ENCODE results near the gene FBXO28. TPM values are rescaled to one million over a fixed set of nuclear protein-coding genes. Genes with fewer than 3 reads are reported as not detected.

FBXO28 gene
- total and polyA plus RNA-seq, 2 experiments from 2014 or later: 17.1 to 26.6 TPM

GRCh38 chr1:224137518-224137917, 23.6 kb downstream of the FBXO28 start:
- H3K27ac ChIP-seq: no peak overlapping the region
- no peak overlapping the region for H2AFZ ChIP-seq
- H3K9me3 ChIP-seq (ENCODE audit: low read depth): no peaks in the 10 kb centered on the region
- no peak for TF ChIP-seq EZH2phosphoT487 (IDR thresholded peaks at IDR 0.05; ENCODE audit: low read depth, severe bottlenecking, unreplicated experiment)
- no peak for TF ChIP-seq EZH2 (IDR thresholded peaks at IDR 0.05; ENCODE audit: borderline replicate concordance)
- TF ChIP-seq CTCF (IDR thresholded peaks at IDR 0.05; ENCODE audit: poor library complexity): no peak
- H3K9me2 ChIP-seq (replicated peaks; ENCODE audit: insufficient read depth): no peaks in the 10 kb centered on the region
- H3K79me2 ChIP-seq: peaks cover 4% of the 10 kb centered on the region
- H3K27me3 ChIP-seq: no peaks in the 10 kb centered on the region
- H3K4me2 ChIP-seq: no peak overlapping the region
- H3K4me3 ChIP-seq: no peak overlapping the region
- peaks cover 4% of the 10 kb centered on the region for H3K36me3 ChIP-seq (replicated peaks; ENCODE audit: insufficient read depth, low read depth)
- DNase-seq (ENCODE audit: low spot score): no peak
- no peaks in the 10 kb centered on the region for H4K20me1 ChIP-seq (ENCODE audit: insufficient read depth, poor library complexity, severe bottlenecking)
- H3K4me1 ChIP-seq (ENCODE audit: insufficient read depth): no peaks in the 10 kb centered on the region

GRCh38 chr1:224138198-224138597, 24.3 kb downstream of the FBXO28 start:
- H3K9me2 ChIP-seq (replicated peaks; ENCODE audit: insufficient read depth): no peaks in the 10 kb centered on the region
- H3K4me2 ChIP-seq: no peak overlapping the region
- no peaks in the 10 kb centered on the region for H3K36me3 ChIP-seq (replicated peaks; ENCODE audit: insufficient read depth, low read depth)
- no peaks in the 10 kb centered on the region for H3K27me3 ChIP-seq
- H3K4me3 ChIP-seq: no peak overlapping the region
- no peaks in the 10 kb centered on the region for H3K4me1 ChIP-seq (ENCODE audit: insufficient read depth)
- H3K9me3 ChIP-seq (ENCODE audit: low read depth): no peaks in the 10 kb centered on the region
- TF ChIP-seq EZH2 (IDR thresholded peaks at IDR 0.05; ENCODE audit: borderline replicate concordance) (no peak), CTCF (IDR thresholded peaks at IDR 0.05; ENCODE audit: poor library complexity) (no peak), EZH2phosphoT487 (IDR thresholded peaks at IDR 0.05; ENCODE audit: low read depth, severe bottlenecking, unreplicated experiment) (no peak)
- peaks cover 4% of the 10 kb centered on the region for H3K79me2 ChIP-seq
- WGBS (ENCODE audit: low lambda C conversion rate, missing lambda C conversion rate): 98% methylated on average over 3 of the region's 3 CpGs
- DNase-seq (ENCODE audit: low spot score): no peak
- no peak overlapping the region for H2AFZ ChIP-seq
- no peaks in the 10 kb centered on the region for H4K20me1 ChIP-seq (ENCODE audit: insufficient read depth, poor library complexity, severe bottlenecking)
- H3K27ac ChIP-seq: no peak overlapping the region

- Histone ChIP-seq H3K9me3 (ENCODE audit: low read depth) (no peaks in the 10 kb centered on the region), H3K4me3 (no peak overlapping the region), H3K27ac (no peak overlapping the region), H3K27me3 (no peaks in the 10 kb centered on the region), H2AFZ (no peak overlapping the region), H4K20me1 (ENCODE audit: insufficient read depth, poor library complexity, severe bottlenecking) (no peaks in the 10 kb centered on the region), H3K79me2 (peaks cover 4% of the 10 kb centered on the region), H3K4me2 (no peak overlapping the region), H3K9me2 (replicated peaks; ENCODE audit: insufficient read depth) (no peaks in the 10 kb centered on the region), H3K36me3 (replicated peaks; ENCODE audit: insufficient read depth, low read depth) (no peaks in the 10 kb centered on the region), H3K4me1 (ENCODE audit: insufficient read depth) (no peaks in the 10 kb centered on the region)
- 92% methylated on average over 3 of the region's 3 CpGs for WGBS (ENCODE audit: low lambda C conversion rate, missing lambda C conversion rate)
- no peak for DNase-seq (ENCODE audit: low spot score)
- TF ChIP-seq EZH2 (IDR thresholded peaks at IDR 0.05; ENCODE audit: borderline replicate concordance) (no peak), EZH2phosphoT487 (IDR thresholded peaks at IDR 0.05; ENCODE audit: low read depth, severe bottlenecking, unreplicated experiment) (no peak), CTCF (IDR thresholded peaks at IDR 0.05; ENCODE audit: poor library complexity) (no peak)
Measured at GRCh38 chr1:224141693-224142092, 27.8 kb downstream of the FBXO28 start.

- H3K27me3 ChIP-seq: no peaks in the 10 kb centered on the region
- H3K27ac ChIP-seq: no peak overlapping the region
- no peak overlapping the region for H2AFZ ChIP-seq
- H3K4me1 ChIP-seq (ENCODE audit: insufficient read depth): no peaks in the 10 kb centered on the region
- TF ChIP-seq EZH2phosphoT487 (IDR thresholded peaks at IDR 0.05; ENCODE audit: low read depth, severe bottlenecking, unreplicated experiment) (no peak), CTCF (IDR thresholded peaks at IDR 0.05; ENCODE audit: poor library complexity) (no peak), EZH2 (IDR thresholded peaks at IDR 0.05; ENCODE audit: borderline replicate concordance) (no peak)
- no peaks in the 10 kb centered on the region for H3K9me3 ChIP-seq (ENCODE audit: low read depth)
- H3K36me3 ChIP-seq (replicated peaks; ENCODE audit: insufficient read depth, low read depth): no peaks in the 10 kb centered on the region
- no peaks in the 10 kb centered on the region for H3K9me2 ChIP-seq (replicated peaks; ENCODE audit: insufficient read depth)
- no peaks in the 10 kb centered on the region for H4K20me1 ChIP-seq (ENCODE audit: insufficient read depth, poor library complexity, severe bottlenecking)
- H3K79me2 ChIP-seq: peaks cover 4% of the 10 kb centered on the region
- WGBS (ENCODE audit: low lambda C conversion rate, missing lambda C conversion rate): 68% methylated on average over 1 of the region's 1 CpG
- no peak overlapping the region for H3K4me3 ChIP-seq
- DNase-seq (ENCODE audit: low spot score): no peak
- H3K4me2 ChIP-seq: no peak overlapping the region
Measured at GRCh38 chr1:224149709-224150108, 35.8 kb downstream of the FBXO28 start.

Data from hepatocyte (in vitro differentiated cells).